Measurements from ENCODE around the gene SOX12.
"Not testable (repeated sequence)": the region's sequence is repeated elsewhere in the genome, so short reads cannot be mapped to it uniquely, and the experiment has no call there.

SOX12 gene

DNA sequence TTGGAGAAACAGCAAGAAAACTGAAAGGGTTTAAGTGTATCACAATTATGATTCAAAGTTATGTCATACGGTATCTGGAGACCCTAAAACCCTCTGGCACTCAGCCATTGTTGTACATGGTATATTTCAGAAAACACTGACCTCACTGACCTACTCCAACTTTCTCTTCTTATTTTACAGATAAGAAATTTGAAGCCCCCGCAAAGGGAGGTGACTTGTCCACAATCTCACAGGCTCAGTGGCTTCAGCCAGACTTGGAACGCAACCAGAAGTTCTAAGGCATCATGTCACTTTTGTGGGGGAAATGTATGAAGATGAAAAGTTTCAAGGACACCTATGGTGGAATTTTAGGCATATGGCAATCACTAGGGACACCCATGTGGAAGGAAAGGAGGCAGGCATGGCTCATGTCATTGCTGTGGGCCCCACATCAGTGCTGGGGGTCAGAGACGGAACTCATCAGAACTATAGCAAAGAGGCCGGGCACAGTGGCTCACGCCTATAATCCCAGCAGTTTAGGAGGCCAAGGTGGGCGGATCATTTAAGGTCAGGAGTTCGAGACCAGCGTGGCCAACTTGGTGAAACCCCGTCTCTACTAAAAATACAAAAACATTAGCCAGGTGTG is 50.0 kb downstream of the SOX12 start:
- no peak for DNase-seq
- peaks cover 0 to 9% (median 0%) of the 10 kb centered on the region in 4 donors for H3K4me1 ChIP-seq
- H3K36me3 ChIP-seq: no peaks in the 10 kb centered on the region
- H3K27ac ChIP-seq: no peak overlapping the region
- TF ChIP-seq, protein P1, sequence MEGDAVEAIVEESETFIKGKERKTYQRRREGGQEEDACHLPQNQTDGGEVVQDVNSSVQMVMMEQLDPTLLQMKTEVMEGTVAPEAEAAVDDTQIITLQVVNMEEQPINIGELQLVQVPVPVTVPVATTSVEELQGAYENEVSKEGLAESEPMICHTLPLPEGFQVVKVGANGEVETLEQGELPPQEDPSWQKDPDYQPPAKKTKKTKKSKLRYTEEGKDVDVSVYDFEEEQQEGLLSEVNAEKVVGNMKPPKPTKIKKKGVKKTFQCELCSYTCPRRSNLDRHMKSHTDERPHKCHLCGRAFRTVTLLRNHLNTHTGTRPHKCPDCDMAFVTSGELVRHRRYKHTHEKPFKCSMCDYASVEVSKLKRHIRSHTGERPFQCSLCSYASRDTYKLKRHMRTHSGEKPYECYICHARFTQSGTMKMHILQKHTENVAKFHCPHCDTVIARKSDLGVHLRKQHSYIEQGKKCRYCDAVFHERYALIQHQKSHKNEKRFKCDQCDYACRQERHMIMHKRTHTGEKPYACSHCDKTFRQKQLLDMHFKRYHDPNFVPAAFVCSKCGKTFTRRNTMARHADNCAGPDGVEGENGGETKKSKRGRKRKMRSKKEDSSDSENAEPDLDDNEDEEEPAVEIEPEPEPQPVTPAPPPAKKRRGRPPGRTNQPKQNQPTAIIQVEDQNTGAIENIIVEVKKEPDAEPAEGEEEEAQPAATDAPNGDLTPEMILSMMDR (IDR thresholded peaks at IDR 0.05): no peak
- no peaks in the 10 kb centered on the region for H3K27me3 ChIP-seq
- intact Hi-C loops (cut with DNase I; ENCODE audit: low total_unique reads): loop anchor here (1.0 kb wide), 1 partner anchor 14 kb away; no protein-coding TSS in a partner anchor
- H3K9me3 ChIP-seq: no peaks in the 10 kb centered on the region
- no peak overlapping the region for H3K4me3 ChIP-seq

DNA sequence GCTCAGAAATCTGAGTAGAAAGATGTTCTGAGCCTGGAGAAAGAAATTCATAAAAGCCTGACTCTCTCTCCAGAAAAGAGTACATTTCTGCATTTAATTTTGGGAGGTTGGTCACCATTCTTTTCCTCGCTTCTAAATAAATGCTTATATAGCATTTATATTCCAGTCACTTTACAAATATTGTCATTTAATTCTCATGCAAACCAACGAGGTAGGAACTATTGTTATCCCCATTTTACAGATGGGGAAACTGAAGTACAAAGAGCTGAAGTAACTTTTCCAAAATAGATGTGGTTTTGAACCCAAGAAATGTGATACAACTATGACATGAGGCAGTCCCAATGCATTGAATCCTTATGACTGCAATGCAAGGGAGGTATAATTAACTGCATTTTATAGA is 50.7 kb downstream of the SOX12 start:
- intact Hi-C loops (cut with DNase I; ENCODE audit: low total_unique reads): no loop called here
- no peak overlapping the region for H3K4me3 ChIP-seq
- no peaks in the 10 kb centered on the region for H3K9me3 ChIP-seq
- no peak for DNase-seq
- H3K27me3 ChIP-seq: no peaks in the 10 kb centered on the region
- no peaks in the 10 kb centered on the region for H3K36me3 ChIP-seq
- H3K27ac ChIP-seq: no peak overlapping the region
- TF ChIP-seq, protein P1 (IDR thresholded peaks at IDR 0.05): no peak
- peaks cover 0 to 13% (median 3%) of the 10 kb centered on the region in 4 donors for H3K4me1 ChIP-seq

DNA sequence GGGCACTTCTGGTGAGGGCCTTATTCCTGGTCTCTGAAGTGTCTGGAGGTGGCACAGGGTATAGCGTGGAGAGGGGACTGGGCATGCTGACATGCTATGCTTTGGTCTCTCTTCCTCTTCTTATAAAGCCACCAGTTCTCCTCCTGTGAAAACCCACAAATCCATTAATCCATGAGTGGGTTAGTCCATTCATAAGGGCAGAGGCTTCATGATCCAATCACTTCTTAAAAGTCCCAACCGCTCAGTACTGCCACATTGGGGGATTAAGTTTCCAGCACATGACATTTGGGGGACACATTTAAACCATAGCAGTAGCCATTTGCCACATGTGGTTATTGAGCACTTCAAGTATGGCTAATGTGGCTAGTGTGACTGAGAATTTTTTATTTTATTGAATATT is 51.4 kb downstream of the SOX12 start:
- TF ChIP-seq, protein P1 (IDR thresholded peaks at IDR 0.05): no peak
- intact Hi-C loops (cut with DNase I; ENCODE audit: low total_unique reads): no loop called here
- H3K4me1 ChIP-seq: peaks cover 0 to 15% (median 8%) of the 10 kb centered on the region in 4 donors

DNA sequence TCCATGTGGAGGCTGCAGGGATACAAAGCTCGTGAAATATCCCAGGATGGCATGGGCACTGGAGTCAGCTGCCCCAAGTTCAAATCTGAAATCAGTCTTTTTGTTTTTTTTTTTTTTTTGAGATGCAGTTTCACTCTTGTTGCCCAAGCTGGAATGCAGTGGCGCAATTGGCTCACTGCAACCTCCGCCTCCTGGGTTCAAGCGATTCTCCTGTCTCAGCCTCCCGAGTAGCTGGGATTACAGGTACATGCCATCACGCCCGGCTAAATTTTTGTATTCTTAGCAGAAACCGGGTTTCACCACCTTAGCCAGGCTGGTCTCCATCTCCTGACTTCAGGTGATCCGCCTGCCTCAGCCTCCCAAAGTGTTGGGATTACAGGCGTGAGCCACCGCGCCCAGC is 52.2 kb downstream of the SOX12 start:
- H3K27ac ChIP-seq; H3K4me3 ChIP-seq; H3K9me3 ChIP-seq; H3K27me3 ChIP-seq; intact Hi-C loops (cut with DNase I; ENCODE audit: low total_unique reads); H3K36me3 ChIP-seq; DNase-seq: not testable (repeated sequence)
- H3K4me1 ChIP-seq: peaks cover 0 to 18% (median 11%) of the 10 kb centered on the region in 4 donors

More for the DNA sequence above, 51.4 kb downstream of the SOX12 start:
- no peaks in the 10 kb centered on the region for H3K9me3 ChIP-seq
- H3K36me3 ChIP-seq: no peaks in the 10 kb centered on the region
- DNase-seq: no peak
- H3K27me3 ChIP-seq: no peaks in the 10 kb centered on the region
- H3K27ac ChIP-seq: no peak overlapping the region
- no peak overlapping the region for H3K4me3 ChIP-seq

DNA sequence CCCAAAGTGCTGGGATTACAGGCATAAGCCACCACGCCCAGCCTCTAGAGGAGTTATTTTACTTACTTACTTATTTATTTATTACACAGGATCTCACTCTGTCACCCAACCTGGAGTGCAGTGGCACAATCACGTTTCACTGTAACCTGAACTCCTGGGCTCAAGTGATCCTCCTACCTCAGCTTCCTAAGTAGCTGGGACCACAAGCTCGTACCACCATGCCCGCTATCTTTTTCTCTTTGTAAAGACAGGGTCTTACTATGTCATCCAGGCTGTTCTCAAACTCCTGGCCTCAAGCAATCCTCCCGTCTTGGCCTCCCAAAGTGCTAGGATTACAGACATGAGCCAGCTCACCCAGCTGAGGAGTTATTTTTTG is 53.6 kb downstream of the SOX12 start:
- Histone ChIP-seq H3K4me1 (peaks cover 0 to 18% (median 11%) of the 10 kb centered on the region in 4 donors), H3K36me3 (no peaks in the 10 kb centered on the region), H3K4me3 (no peak overlapping the region), H3K9me3 (no peaks in the 10 kb centered on the region), H3K27me3 (no peaks in the 10 kb centered on the region), H3K27ac (no peak overlapping the region)
- no peak for DNase-seq
- intact Hi-C loops (cut with DNase I; ENCODE audit: low total_unique reads): no loop called here
- TF ChIP-seq, protein P1 (IDR thresholded peaks at IDR 0.05): no peak

Measured in tibial artery (tissue), 4 donors.